Occipital lobe (tissue), 2 donors: ENCODE results near the gene ABCG1. TPM values are rescaled to one million over a fixed set of nuclear protein-coding genes. Genes with fewer than 3 reads are reported as not detected.
"Not testable (repeated sequence)": the region's sequence is repeated elsewhere in the genome, so short reads cannot be mapped to it uniquely, and the experiment has no call there.

Experiments
- DNase-seq: peaks from one replicate; lab custom pipeline; 2025; lab: John Stamatoyannopoulos, UW
- total RNA-seq: library from RNA; depleted of rRNA; stranded (reverse); fragments of >200 nt; gene quantifications from one replicate; pipeline ENCODE4 v1.2.3, GENCODE V29; 2014

The ABCG1 gene
- total RNA-seq = 16.1 TPM

DNA sequence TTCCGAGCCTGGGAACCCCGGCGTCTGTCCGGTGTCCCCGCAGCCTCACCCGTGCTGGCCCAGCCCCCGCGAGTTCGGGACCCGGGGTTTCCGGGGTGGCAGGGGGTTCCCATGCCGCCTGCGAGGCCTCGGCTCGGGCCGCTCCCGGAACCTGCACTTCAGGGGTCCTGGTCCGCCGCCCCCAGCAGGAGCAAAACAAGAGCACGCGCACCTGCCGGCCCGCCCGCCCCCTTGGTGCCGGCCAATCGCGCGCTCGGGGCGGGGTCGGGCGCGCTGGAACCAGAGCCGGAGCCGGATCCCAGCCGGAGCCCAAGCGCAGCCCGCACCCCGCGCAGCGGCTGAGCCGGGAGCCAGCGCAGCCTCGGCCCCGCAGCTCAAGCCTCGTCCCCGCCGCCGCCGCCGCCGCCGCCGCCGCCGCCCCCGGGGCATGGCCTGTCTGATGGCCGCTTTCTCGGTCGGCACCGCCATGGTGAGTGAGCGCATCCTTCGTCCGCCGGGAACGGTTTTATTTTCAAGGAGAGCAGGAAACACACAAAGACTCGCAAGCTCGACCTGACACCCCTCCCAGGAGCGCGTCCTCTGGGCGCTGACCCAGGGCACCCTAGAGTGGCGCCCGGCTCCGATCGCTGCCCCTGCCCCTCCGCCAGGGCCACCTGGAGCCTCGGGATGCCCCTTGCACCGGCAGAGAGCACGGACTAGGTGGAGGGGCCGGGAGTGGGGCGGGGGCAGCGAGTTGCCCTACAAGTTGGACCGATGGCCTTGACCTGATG, at the start of gene ABCG1:
TSS of gene ABCG1 (plus strand) at position 305 of the 770 bp plus-strand sequence. CDS start at position 428, 123 bp downstream.
- peak; percentile 31 for DNase-seq

GRCh38 chr21:42169758-42170157, 49.2 kb upstream of the ABCG1 start:
- DNase-seq = no peak

DNA sequence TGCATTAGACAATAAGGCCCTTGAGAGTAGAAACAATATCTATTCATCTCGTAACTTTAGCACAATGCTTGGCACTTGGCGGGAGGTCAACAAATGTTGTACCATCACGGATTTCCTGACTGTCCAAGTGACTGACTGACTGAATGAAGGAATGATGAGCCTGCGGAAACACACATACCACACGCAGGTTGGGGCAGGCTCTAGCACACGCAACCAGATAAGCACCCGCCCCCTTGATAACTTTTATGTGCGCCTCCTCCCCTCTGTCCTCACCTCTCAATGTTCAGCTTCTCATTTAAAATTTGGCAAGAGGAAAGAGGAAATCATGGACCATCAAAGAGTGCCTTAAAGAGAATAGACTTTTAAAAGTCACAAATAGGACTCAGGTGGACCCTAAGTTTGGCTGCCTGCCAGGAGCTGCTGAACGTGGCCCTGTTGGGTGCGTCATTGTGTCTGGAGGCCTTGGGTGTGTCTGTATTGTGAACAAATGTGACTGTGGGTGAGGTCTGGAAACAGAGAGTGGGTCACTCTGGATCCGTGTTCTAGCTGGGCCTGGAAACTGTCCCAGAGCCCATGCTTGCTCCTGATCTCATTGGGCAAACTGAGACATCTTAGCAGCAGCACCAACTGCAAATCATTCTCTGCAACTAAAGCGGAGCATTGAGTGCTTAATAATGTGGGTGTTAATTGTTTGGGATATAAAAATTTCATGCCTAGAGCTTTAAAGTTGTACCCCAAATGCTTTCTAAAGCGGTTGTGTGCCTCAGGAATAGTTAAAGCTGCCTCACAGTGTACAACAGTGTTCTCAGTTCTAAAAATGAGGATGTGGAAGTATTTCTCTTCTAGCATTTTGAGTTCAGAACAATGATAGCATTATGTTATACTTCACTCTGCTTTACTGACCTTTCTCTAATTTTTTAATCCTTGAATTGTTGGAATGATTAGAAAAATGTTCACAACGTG, 47.6 kb upstream of the ABCG1 start:
- DNase-seq = no peak

DNA sequence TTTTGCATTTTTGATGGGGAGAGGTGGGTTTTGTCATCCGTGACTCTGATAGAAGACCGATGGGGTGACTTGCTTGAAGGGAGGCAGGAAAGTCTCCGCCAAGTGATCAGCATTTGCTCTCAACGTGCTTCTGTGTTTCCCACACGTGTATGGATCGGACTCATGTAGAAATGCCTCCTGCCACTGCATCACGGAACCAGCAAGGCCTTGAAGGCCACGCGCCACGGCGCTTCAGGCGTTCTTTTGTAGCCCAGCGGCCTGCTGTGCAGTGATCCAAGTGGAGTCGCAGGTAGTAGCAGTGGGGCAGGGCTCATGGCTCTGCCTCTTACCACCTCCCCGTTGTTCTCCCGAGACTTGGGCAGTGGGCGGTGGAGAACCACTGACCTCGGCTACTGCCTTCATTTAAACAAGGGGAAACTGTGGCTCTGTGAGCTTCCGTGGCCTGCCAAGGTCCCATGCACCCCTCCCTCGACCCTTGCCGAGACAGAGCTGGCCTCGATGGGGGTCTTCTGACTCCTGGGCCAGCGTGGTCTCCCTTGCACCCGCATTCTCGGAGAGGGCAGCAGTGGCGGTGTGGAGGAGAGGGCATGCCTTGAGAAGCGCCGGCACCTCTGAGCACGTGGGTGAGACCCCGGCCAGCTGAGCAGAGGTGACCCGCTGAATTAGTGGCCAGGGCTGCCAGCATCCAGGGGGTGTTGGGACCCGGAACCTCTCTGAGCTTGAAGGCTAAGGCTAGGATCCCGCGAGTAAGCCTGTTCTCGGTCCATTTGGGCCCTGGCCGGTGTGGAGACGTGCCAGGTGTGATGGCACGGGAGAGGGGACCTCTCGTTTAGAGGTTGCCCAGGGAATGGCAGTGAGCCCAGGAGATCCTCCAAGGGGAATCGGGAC, 46.1 kb upstream of the ABCG1 start:
- DNase-seq = no peak

DNA sequence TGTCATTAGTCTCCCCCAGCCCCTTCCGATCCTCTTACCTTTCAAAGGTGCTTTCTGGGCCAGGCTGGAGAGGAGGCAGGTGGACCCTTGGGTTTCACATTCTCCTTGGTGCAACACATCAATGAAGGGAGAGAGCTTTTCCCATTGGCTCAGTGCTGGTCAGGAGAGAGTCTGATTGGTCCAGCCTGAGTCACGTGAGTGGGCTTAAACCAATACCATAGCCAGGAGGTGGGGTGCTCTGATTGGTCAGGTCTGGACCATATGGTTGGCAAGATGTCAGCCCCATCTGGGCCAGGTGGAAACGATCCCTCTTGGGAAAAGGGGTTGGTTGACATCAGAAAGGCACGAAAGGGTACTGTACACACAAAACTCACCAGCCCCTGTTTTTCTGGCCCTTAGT, 44.8 kb upstream of the ABCG1 start:
- DNase-seq = no peak

- DNase-seq = no peak
These were observed 43.7 kb upstream of the ABCG1 start for GRCh38 chr21:42175110-42175710.

DNA sequence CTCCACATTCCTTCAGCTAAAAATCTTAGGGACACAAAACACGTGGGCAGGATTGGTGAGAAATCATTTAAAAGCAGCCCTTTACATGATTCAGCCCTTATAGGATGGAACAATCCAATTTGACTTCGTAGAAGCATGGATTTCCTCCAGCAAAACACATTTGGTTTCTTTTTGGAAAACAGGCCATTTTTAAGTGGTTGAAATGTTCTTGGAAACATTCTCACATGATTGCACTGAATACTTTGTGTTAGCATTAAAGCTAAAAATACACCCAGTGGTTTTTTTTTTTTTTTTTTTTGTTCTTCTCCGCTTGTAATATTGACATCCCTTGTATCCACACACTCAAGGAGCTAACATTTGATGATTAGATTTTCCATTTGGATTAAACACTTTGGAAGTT, 42.1 kb upstream of the ABCG1 start:
- peak; percentile 29 for DNase-seq

DNA sequence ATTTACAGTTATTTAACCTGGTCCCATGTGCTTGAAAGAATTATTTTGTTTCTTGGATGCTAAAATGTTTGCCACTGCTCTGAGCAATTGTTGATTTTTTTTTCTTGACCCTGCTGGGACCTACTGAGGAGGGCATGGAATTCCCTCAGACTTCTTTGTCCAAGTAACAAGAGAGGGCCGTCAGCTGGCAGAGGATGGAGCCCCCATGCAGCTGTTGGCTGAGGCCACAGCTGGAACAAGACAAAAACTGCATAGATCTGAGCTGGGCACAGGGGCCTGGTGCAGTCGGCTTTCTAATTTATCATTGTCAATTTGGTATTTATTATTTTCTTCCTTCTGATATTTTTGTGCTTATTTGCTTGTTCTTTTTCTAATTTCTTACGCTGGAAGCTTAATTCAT, 39.6 kb upstream of the ABCG1 start:
- no peak for DNase-seq

- not testable (repeated sequence) for DNase-seq
These were observed 38.9 kb upstream of the ABCG1 start for GRCh38 chr21:42180001-42180400.

DNA sequence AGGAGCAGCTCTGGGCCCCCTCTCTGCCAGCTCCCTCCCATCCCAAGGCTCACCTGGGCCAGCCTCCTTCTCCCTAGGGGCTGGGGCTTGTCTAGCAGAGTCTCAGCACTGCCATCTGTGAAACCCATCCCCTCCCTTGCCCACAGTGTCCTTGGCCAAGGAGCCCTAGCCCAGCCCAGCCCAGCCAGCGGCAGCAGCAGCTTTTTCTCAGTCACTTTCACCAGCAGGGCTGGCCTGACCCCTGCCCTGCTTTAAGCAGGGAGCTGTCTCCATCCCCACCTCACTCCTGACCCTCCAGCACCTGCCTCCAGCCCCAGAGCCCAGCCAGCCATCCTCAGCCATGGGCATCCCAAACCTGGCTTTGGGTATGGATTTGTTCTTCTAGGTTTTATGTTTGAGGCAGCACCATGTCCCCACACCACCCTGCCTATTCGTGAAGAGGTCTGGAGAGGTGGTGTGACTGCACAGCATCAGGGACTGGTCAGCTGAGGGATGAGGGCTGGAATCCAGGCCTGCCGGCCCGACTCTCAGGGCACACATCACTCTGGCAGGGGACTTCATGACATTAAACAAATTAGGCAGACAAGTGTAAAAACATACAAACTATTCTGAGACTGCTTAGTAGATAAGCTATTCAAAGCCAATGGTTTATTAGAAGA, 36.1 kb upstream of the ABCG1 start:
- DNase-seq = no peak

DNA sequence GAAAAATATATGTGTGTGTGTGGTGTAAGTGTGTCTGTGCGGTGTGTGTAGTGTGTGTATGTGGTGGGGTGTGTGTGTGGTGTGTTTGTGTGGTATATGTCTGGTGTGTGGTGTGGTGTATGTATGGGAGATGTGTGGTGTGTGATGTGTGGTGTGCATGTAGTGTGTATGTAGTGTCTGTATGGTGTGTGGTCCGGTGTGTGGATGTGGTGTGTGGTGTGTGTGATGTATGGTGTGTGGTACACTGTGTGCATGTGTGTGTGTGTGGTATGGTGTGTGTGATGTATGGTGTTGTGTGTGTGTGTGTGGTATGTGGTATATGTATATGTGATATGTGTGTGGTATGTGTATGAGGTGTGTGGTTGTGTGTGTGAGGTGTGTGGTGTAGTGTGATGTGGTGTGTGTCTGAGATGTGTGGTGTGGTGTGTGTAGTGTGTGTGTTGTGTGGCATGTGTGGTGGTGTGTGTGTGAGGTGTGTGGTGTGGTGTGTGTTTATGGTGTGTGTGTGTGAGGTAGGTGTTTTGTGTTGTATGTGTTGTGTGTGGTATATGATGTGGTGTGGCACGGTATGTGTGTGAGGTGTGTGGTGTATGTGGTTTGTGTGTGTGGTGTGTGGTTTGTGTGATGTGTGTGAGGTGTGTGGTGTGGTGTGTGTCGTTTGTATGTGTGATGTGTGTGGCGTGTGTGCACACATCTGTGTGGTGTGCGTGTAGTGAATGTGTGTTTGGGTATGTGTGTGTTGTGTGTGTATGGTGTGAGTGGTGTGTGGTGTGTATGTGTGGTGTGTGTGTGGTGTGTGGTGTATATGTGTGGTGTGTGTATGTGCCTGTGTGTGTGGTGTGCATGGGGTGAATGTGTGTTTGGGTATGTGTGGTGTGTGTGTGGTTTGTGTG, 35.3 kb upstream of the ABCG1 start:
- no peak for DNase-seq

DNA sequence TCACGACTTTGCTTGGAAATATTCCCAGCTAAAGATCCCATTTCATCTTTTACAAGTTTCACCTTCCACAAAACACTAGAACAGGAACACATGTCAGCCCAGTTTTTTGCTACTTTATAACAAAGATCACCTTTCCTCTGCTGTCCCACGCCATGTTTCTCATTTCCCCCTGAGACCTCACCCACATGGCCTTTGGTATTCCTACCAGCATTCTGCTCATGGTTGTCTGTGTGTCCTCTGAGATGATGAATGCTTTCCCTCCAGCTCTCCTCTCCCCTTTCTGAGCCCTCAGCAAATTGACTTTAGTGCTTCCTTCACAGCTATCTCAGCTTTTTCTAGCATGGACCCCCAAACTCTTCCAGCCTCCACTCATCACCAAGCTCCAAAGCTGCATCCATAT, 32.3 kb upstream of the ABCG1 start:
- no peak for DNase-seq

DNA sequence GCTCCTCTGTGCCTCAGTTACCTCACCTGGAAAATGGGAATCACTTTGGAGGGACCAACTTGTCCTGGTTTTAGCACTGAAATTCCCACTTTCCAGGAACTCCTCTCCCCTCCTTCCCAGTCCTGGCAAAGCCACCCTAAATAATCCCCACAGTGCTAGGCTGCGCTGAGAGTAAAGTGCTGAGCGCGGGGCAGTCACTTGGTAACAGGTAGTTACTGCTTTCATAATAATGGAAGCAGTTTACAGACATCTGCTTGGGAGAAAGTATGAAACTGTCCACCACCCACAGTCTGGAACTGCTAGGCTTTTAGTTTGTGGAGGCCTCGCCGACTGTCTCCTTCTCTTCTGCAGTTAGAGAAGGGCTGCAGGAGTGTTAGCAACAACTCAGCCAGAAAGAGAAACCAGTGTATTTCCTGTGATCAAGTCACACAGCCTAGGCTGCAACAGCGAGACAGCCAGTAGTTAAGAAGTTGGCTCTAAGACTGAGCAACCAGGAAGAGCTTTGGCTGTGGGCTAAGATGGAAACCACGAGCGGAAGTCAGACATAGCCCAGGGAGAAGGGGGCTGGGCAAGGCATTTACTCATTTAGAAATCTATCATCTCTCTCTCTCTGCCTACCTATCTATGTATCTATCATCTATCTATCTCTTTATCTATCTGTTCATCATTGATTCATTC, 30.8 kb upstream of the ABCG1 start:
- no peak for DNase-seq

DNA sequence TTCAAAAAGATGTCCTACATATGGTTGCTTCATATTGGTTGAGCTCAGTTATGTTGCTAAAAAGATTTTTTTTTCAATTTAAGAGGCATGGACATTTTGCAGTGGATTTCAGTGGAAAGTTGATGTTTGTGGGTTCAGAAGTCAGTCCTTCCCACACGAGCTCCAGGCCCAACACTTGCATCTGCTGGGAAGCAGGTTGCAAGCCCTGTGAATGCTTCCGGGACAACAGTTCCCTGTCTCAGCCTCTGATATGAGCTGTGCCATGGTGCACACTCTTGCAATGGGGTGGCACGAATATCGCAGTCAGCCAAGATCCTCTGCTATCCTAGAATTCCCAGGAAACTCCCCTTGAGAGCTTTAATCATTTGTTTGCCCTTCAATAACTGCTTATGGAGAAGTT, 30.3 kb upstream of the ABCG1 start:
- DNase-seq = no peak

- no peak for DNase-seq
These were observed 29.5 kb upstream of the ABCG1 start for GRCh38 chr21:42189431-42189830.

- no peak for DNase-seq
These were observed 29.0 kb upstream of the ABCG1 start for GRCh38 chr21:42189860-42190485.

GRCh38 chr21:42190486-42190863, 28.5 kb upstream of the ABCG1 start:
- no peak for DNase-seq

GRCh38 chr21:42191064-42191463, 27.9 kb upstream of the ABCG1 start:
- no peak for DNase-seq
